Neural cell (in vitro differentiated cells): ENCODE results near the gene RSF1. TPM values are rescaled to one million over a fixed set of nuclear protein-coding genes. Genes with fewer than 3 reads are reported as not detected.
"Not testable (repeated sequence)": the region's sequence is repeated elsewhere in the genome, so short reads cannot be mapped to it uniquely, and the experiment has no call there.

Source experiments
- H2AFZ ChIP-seq: fragments of 200-600, 300-800 bp; sonication (generic), shearing (Covaris generic); 2 replicates; pipeline ENCODE4 v1.6.0; 2014; ENCODE audit warnings: low read depth, mild to moderate bottlenecking, antibody characterized with exemption, low read length, moderate library complexity
- H3F3A ChIP-seq: fragments of 200-600 bp; shearing (Covaris generic); 2 replicates; pipeline ENCODE4 v1.6.1; 2016; ENCODE audit warnings: mild to moderate bottlenecking, moderate library complexity, mixed read lengths, antibody characterized with exemption, low read length; ENCODE audit not compliant: insufficient read depth, poor library complexity, severe bottlenecking
- H3K27ac ChIP-seq: fragments of 200-600, 300-800 bp; sonication (generic), shearing (Covaris generic); 2 replicates; pipeline ENCODE4 v1.5.1; 2014; ENCODE audit warnings: mild to moderate bottlenecking, low read length, moderate library complexity
- H3K27me3 ChIP-seq: fragments of 300-800, 200-600 bp; sonication (generic), shearing (Covaris generic); 2 replicates; pipeline ENCODE4 v1.6.0; 2014; ENCODE audit warnings: mild to moderate bottlenecking, low read depth, low read length, moderate library complexity; ENCODE audit not compliant: insufficient read depth
- H3K36me3 ChIP-seq: fragments of 300-800, 200-600 bp; sonication (generic), shearing (Covaris generic); 2 replicates; pipeline ENCODE4 v1.5.1; 2014; ENCODE audit warnings: mild to moderate bottlenecking, antibody characterized with exemption, low read length, moderate library complexity; ENCODE audit not compliant: insufficient read depth
- H3K4me2 ChIP-seq: fragments of 300-800, 200-600 bp; sonication (generic), shearing (Covaris generic); 2 replicates; pipeline ENCODE4 v1.6.0; 2014; ENCODE audit warnings: mild to moderate bottlenecking, low read length
- H3K4me3 ChIP-seq: fragments of 300-800, 200-600 bp; sonication (generic), shearing (Covaris generic); 2 replicates; pipeline ENCODE4 v1.5.1; 2014; ENCODE audit warnings: mild to moderate bottlenecking, low read length, moderate library complexity
- H3K79me2 ChIP-seq: fragments of 200-600 bp; shearing (Covaris generic); replicated peaks from 2 replicates; pipeline ENCODE4 v1.6.0; 2014; ENCODE audit warnings: mild to moderate bottlenecking, low read length, moderate library complexity; ENCODE audit not compliant: insufficient read depth
- H3K9ac ChIP-seq: fragments of 300-800, 200-600 bp; sonication (generic), shearing (Covaris generic); 2 replicates; pipeline ENCODE4 v1.6.1; 2016; ENCODE audit warnings: mild to moderate bottlenecking, low read length, mixed read lengths
- H3K9me2 ChIP-seq: fragments of 200-600 bp; shearing (Covaris generic); 2 replicates; pipeline ENCODE4 v1.6.1; 2016; ENCODE audit warnings: mild to moderate bottlenecking, low read length, mixed read lengths; ENCODE audit not compliant: insufficient read depth
- H3K9me3 ChIP-seq: fragments of 200-600, 300-800 bp; sonication (generic), shearing (Covaris generic); 2 replicates; pipeline ENCODE4 v1.6.1; 2016; ENCODE audit warnings: mild to moderate bottlenecking, mixed run types, low read length, moderate library complexity, mixed read lengths
- H4K20me1 ChIP-seq: fragments of 200-600 bp; shearing (Covaris generic); 2 replicates; pipeline ENCODE4 v1.6.1; 2016; ENCODE audit warnings: mild to moderate bottlenecking, mixed run types; ENCODE audit not compliant: insufficient read depth
- EP300 ChIP-seq: fragments of 450-650 bp; conservative IDR thresholded peaks from 2 replicates; pipeline ENCODE4 v1.6.1; 2014; ENCODE audit warnings: antibody characterized with exemption, mild to moderate bottlenecking, moderate library complexity; ENCODE audit not compliant: poor library complexity, severe bottlenecking
- EZH2 ChIP-seq: fragments of 200-600, 300-800 bp; shearing (Covaris generic), sonication (generic); IDR thresholded peaks from 2 replicates; pipeline ENCODE4 v1.6.1; 2014; ENCODE audit warnings: antibody characterized with exemption, low read length, borderline replicate concordance, mild to moderate bottlenecking; ENCODE audit not compliant: insufficient read depth, poor library complexity, severe bottlenecking
- MXI1 ChIP-seq: fragments of 450-650 bp; conservative IDR thresholded peaks from 2 replicates; pipeline ENCODE4 v1.6.1; 2014; ENCODE audit warnings: antibody characterized with exemption, mild to moderate bottlenecking; ENCODE audit not compliant: poor library complexity, severe bottlenecking
- POLR2AphosphoS5 ChIP-seq: IDR thresholded peaks from 2 replicates; pipeline ENCODE4 v1.6.1; 2012
- RAD21 ChIP-seq: fragments of 450-650 bp; conservative IDR thresholded peaks from 2 replicates; pipeline ENCODE4 v1.6.1; 2014; ENCODE audit warnings: antibody characterized with exemption, mild to moderate bottlenecking, moderate library complexity
- SMC3 ChIP-seq: fragments of 450-650 bp; conservative IDR thresholded peaks from 2 replicates; pipeline ENCODE4 v1.6.1; 2014; ENCODE audit warnings: antibody characterized with exemption, mild to moderate bottlenecking, moderate library complexity; ENCODE audit not compliant: poor library complexity
- TAF1 ChIP-seq: IDR thresholded peaks from 2 replicates; pipeline ENCODE4 v1.6.1; 2012; ENCODE audit warnings: low read depth
- polyA plus RNA-seq: library from polyadenylated mRNA; depleted of rRNA; stranded (reverse); fragments of >200 nt; gene quantifications from 2 replicates; pipeline ENCODE4 v1.2.3, GENCODE V29; 2014
- TF ChIP-seq, protein P1 (sequence below): IDR thresholded peaks from 2 replicates; pipeline ENCODE4 v1.6.1; 2012; ENCODE audit warnings: borderline replicate concordance
- TF ChIP-seq, protein P2 (sequence below): fragments of 450-650 bp; IDR thresholded peaks from 2 replicates; pipeline ENCODE4 v1.5.1; 2014; ENCODE audit warnings: antibody characterized with exemption, mild to moderate bottlenecking, moderate library complexity; ENCODE audit not compliant: poor library complexity, severe bottlenecking

RSF1 gene
- polyA plus RNA-seq, 1 donor from 2014 or later = 19.1 TPM

DNA sequence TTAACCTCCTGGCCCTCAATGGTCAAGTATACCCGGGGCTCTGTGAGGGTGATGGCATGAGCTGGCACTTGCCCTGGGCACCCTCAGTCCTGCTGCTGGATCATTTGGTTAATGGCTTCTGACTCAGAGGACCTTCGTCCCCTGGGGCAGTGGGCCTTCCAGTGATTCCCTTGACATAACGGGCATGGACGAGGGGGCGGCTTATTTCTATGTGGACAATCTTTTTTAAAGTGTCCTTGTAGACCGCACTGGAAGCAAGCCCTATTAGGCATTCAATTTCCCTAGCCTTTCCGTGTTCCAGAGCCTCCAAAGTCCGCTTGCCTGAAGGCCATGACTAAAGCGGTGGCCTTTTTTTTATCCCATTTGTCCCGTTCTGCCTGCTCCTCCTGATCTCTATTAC lies 40.9 kb upstream of the RSF1 start:
- H3K27ac ChIP-seq, H3K27me3 ChIP-seq, H3K9me3 ChIP-seq, H4K20me1 ChIP-seq, H3K9me2 ChIP-seq, H3K36me3 ChIP-seq, H3F3A ChIP-seq, H3K79me2 ChIP-seq, H3K4me3 ChIP-seq, H2AFZ ChIP-seq, H3K4me2 ChIP-seq, H3K9ac ChIP-seq: not testable (repeated sequence)

DNA sequence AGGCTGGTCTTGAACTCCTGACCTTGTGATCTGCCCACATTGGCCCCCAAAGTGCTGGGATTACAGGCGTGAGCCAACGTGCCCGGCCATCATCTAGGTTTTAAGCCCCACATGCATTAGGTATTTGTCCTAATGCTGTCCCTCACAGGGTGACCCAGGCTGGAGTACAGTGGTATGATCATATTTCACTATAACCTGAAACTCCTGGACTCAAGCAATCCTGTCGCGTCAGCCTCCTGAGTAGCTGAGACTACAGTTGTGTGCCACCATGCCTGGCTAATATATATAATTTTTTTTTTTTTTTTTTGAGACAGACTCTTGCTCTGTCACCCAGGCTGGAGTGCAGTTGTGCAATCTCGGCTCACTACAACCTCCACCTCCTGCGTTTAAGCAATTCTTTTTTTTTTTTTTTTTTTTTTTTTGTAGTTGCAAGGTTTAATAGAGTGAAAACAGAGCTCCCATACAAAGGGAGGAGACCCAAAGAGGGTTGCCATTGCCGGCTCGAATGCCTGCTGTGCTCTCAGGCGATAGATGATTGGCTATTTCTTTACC lies 37.5 kb upstream of the RSF1 start:
- peaks cover 12% of the 10 kb centered on the region for H3K9me3 ChIP-seq
- H2AFZ ChIP-seq, H3K79me2 ChIP-seq, H3K4me3 ChIP-seq, H3K9ac ChIP-seq, H3K27ac ChIP-seq, H3K36me3 ChIP-seq, H3K27me3 ChIP-seq, H3F3A ChIP-seq, H3K9me2 ChIP-seq, H4K20me1 ChIP-seq, H3K4me2 ChIP-seq: not testable (repeated sequence)

DNA sequence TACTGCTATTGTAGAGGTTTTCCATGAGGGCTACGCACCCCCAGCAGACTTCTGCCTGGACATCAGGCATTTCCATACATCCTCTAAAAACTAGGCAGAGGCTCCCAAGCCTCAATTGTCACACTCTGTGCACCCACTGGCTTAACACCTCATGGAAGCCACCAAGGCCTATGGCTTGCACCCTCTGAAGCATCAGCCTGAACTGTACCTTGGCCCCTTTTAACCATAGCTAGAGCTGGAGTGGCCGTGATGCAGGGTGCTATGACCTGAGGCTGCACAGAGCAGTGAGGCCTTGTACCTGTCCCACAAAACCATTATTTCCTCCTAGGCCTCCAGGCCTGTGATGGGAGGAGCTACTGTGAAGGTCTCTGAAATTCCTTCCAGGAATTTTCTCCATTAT lies 34.3 kb upstream of the RSF1 start:
- H3K4me3 ChIP-seq = no peak overlapping the region
- H3K79me2 ChIP-seq = no peaks in the 10 kb centered on the region
- no peak overlapping the region for H3K4me2 ChIP-seq
- TF ChIP-seq, protein P1, sequence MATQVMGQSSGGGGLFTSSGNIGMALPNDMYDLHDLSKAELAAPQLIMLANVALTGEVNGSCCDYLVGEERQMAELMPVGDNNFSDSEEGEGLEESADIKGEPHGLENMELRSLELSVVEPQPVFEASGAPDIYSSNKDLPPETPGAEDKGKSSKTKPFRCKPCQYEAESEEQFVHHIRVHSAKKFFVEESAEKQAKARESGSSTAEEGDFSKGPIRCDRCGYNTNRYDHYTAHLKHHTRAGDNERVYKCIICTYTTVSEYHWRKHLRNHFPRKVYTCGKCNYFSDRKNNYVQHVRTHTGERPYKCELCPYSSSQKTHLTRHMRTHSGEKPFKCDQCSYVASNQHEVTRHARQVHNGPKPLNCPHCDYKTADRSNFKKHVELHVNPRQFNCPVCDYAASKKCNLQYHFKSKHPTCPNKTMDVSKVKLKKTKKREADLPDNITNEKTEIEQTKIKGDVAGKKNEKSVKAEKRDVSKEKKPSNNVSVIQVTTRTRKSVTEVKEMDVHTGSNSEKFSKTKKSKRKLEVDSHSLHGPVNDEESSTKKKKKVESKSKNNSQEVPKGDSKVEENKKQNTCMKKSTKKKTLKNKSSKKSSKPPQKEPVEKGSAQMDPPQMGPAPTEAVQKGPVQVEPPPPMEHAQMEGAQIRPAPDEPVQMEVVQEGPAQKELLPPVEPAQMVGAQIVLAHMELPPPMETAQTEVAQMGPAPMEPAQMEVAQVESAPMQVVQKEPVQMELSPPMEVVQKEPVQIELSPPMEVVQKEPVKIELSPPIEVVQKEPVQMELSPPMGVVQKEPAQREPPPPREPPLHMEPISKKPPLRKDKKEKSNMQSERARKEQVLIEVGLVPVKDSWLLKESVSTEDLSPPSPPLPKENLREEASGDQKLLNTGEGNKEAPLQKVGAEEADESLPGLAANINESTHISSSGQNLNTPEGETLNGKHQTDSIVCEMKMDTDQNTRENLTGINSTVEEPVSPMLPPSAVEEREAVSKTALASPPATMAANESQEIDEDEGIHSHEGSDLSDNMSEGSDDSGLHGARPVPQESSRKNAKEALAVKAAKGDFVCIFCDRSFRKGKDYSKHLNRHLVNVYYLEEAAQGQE = no peak
- TF ChIP-seq EP300 (no peak), TAF1 (no peak), RAD21 (no peak), MXI1 (no peak), SMC3 (no peak), EZH2 (no peak), POLR2AphosphoS5 (no peak)
- TF ChIP-seq, protein P2, sequence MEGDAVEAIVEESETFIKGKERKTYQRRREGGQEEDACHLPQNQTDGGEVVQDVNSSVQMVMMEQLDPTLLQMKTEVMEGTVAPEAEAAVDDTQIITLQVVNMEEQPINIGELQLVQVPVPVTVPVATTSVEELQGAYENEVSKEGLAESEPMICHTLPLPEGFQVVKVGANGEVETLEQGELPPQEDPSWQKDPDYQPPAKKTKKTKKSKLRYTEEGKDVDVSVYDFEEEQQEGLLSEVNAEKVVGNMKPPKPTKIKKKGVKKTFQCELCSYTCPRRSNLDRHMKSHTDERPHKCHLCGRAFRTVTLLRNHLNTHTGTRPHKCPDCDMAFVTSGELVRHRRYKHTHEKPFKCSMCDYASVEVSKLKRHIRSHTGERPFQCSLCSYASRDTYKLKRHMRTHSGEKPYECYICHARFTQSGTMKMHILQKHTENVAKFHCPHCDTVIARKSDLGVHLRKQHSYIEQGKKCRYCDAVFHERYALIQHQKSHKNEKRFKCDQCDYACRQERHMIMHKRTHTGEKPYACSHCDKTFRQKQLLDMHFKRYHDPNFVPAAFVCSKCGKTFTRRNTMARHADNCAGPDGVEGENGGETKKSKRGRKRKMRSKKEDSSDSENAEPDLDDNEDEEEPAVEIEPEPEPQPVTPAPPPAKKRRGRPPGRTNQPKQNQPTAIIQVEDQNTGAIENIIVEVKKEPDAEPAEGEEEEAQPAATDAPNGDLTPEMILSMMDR = no peak
- H3K27me3 ChIP-seq = no peaks in the 10 kb centered on the region
- H3F3A ChIP-seq = no peaks in the 10 kb centered on the region
- H4K20me1 ChIP-seq = no peaks in the 10 kb centered on the region
- H3K27ac ChIP-seq = no peak overlapping the region
- H3K36me3 ChIP-seq = no peaks in the 10 kb centered on the region
- H3K9ac ChIP-seq = no peak overlapping the region
- no peaks in the 10 kb centered on the region for H3K9me2 ChIP-seq
- H3K9me3 ChIP-seq = peaks cover 12% of the 10 kb centered on the region
- no peak overlapping the region for H2AFZ ChIP-seq
